ENCODE results near the gene MYD88.
"Not testable (repeated sequence)": the region's sequence is repeated elsewhere in the genome, so short reads cannot be mapped to it uniquely, and the experiment has no call there.

Gene MYD88

GRCh38 chr3:38129058-38129457 is 9.4 kb upstream of the MYD88 start:
- Histone ChIP-seq H3K27ac (ENCODE audit: low read length) (no peak overlapping the region), H3K27me3 (ENCODE audit: control insufficient read depth in 1 of 2, insufficient read depth in 2 of 2, low read length in 2 of 2) (no peaks in the 10 kb centered on the region), H3K9ac (ENCODE audit: low read length in 2 of 2) (no peak overlapping the region), H3K4me3 (ENCODE audit: low read length in 2 of 2) (no peak overlapping the region), H3K4me1 (ENCODE audit: control insufficient read depth, insufficient read depth, low read length) (no peaks in the 10 kb centered on the region), H3K36me3 (ENCODE audit: control insufficient read depth in 2 of 2, insufficient read depth in 2 of 2, low read length in 2 of 2) (peaks cover 84 to 85% of the 10 kb centered on the region in 2 donors), H3K9me3 (ENCODE audit: control insufficient read depth in 2 of 2, low read length in 2 of 2) (no peaks in the 10 kb centered on the region)

GRCh38 chr3:38130631-38131065 is 7.8 kb upstream of the MYD88 start:
- Histone ChIP-seq H3K4me3 (ENCODE audit: low read length in 2 of 2) (no peak overlapping the region), H3K36me3 (ENCODE audit: control insufficient read depth in 2 of 2, insufficient read depth in 2 of 2, low read length in 2 of 2) (peaks cover 71% of the 10 kb centered on the region in 2 donors), H3K9me3 (ENCODE audit: control insufficient read depth in 2 of 2, low read length in 2 of 2) (no peaks in the 10 kb centered on the region), H3K9ac (ENCODE audit: low read length in 2 of 2) (no peak overlapping the region), H3K4me1 (ENCODE audit: control insufficient read depth, insufficient read depth, low read length) (peaks cover 6% of the 10 kb centered on the region), H3K27ac (ENCODE audit: low read length) (no peak overlapping the region), H3K27me3 (ENCODE audit: control insufficient read depth in 1 of 2, insufficient read depth in 2 of 2, low read length in 2 of 2) (no peaks in the 10 kb centered on the region)

- no peaks in the 10 kb centered on the region for H3K9me3 ChIP-seq (ENCODE audit: control insufficient read depth in 2 of 2, low read length in 2 of 2)
- no peaks in the 10 kb centered on the region for H3K27me3 ChIP-seq (ENCODE audit: control insufficient read depth in 1 of 2, insufficient read depth in 2 of 2, low read length in 2 of 2)
- H3K9ac ChIP-seq (ENCODE audit: low read length in 2 of 2) = peak overlapping the region in 1 of 2 donors; percentile 2
- H3K4me3 ChIP-seq (ENCODE audit: low read length in 2 of 2) = no peak overlapping the region
- H3K36me3 ChIP-seq (ENCODE audit: control insufficient read depth in 2 of 2, insufficient read depth in 2 of 2, low read length in 2 of 2) = peaks cover 59 to 60% of the 10 kb centered on the region in 2 donors
- peaks cover 13% of the 10 kb centered on the region for H3K4me1 ChIP-seq (ENCODE audit: control insufficient read depth, insufficient read depth, low read length)
- H3K27ac ChIP-seq (ENCODE audit: low read length) = no peak overlapping the region
Observed at GRCh38 chr3:38131621-38132369, 6.7 kb upstream of the MYD88 start.

- H3K9ac ChIP-seq (ENCODE audit: low read length in 2 of 2) = no peak overlapping the region
Observed at GRCh38 chr3:38133209-38133556, 5.3 kb upstream of the MYD88 start.

GRCh38 chr3:38133557-38134405 is 4.7 kb upstream of the MYD88 start:
- Histone ChIP-seq H3K36me3 (ENCODE audit: control insufficient read depth in 2 of 2, insufficient read depth in 2 of 2, low read length in 2 of 2) (peaks cover 43 to 44% of the 10 kb centered on the region in 2 donors), H3K4me1 (ENCODE audit: control insufficient read depth, insufficient read depth, low read length) (peaks cover 24% of the 10 kb centered on the region), H3K9ac (ENCODE audit: low read length in 2 of 2) (no peak overlapping the region), H3K4me3 (ENCODE audit: low read length in 2 of 2) (no peak overlapping the region), H3K27ac (ENCODE audit: low read length) (no peak overlapping the region), H3K9me3 (ENCODE audit: control insufficient read depth in 2 of 2, low read length in 2 of 2) (no peaks in the 10 kb centered on the region), H3K27me3 (ENCODE audit: control insufficient read depth in 1 of 2, insufficient read depth in 2 of 2, low read length in 2 of 2) (no peaks in the 10 kb centered on the region)

More at GRCh38 chr3:38133209-38133556, 5.3 kb upstream of the MYD88 start:
- Histone ChIP-seq H3K4me1 (ENCODE audit: control insufficient read depth, insufficient read depth, low read length) (peaks cover 22% of the 10 kb centered on the region), H3K4me3 (ENCODE audit: low read length in 2 of 2) (no peak overlapping the region), H3K9me3 (ENCODE audit: control insufficient read depth in 2 of 2, low read length in 2 of 2) (no peaks in the 10 kb centered on the region), H3K27me3 (ENCODE audit: control insufficient read depth in 1 of 2, insufficient read depth in 2 of 2, low read length in 2 of 2) (no peaks in the 10 kb centered on the region), H3K27ac (ENCODE audit: low read length) (no peak overlapping the region), H3K36me3 (ENCODE audit: control insufficient read depth in 2 of 2, insufficient read depth in 2 of 2, low read length in 2 of 2) (peaks cover 46% of the 10 kb centered on the region in 2 donors)

GRCh38 chr3:38134517-38135143 is 3.8 kb upstream of the MYD88 start:
- not testable (repeated sequence) for H3K27ac ChIP-seq (ENCODE audit: low read length); H3K9ac ChIP-seq (ENCODE audit: low read length in 2 of 2); H3K4me3 ChIP-seq (ENCODE audit: low read length in 2 of 2); H3K9me3 ChIP-seq (ENCODE audit: control insufficient read depth in 2 of 2, low read length in 2 of 2); H3K27me3 ChIP-seq (ENCODE audit: control insufficient read depth in 1 of 2, insufficient read depth in 2 of 2, low read length in 2 of 2)
- H3K36me3 ChIP-seq (ENCODE audit: control insufficient read depth in 2 of 2, insufficient read depth in 2 of 2, low read length in 2 of 2) = peaks cover 35 to 36% of the 10 kb centered on the region in 2 donors
- peaks cover 31% of the 10 kb centered on the region for H3K4me1 ChIP-seq (ENCODE audit: control insufficient read depth, insufficient read depth, low read length)

- H3K27ac ChIP-seq (ENCODE audit: low read length); H3K9me3 ChIP-seq (ENCODE audit: control insufficient read depth in 2 of 2, low read length in 2 of 2); H3K27me3 ChIP-seq (ENCODE audit: control insufficient read depth in 1 of 2, insufficient read depth in 2 of 2, low read length in 2 of 2): not testable (repeated sequence)
- Histone ChIP-seq H3K4me1 (ENCODE audit: control insufficient read depth, insufficient read depth, low read length) (peaks cover 39% of the 10 kb centered on the region), H3K36me3 (ENCODE audit: control insufficient read depth in 2 of 2, insufficient read depth in 2 of 2, low read length in 2 of 2) (peaks cover 28 to 32% of the 10 kb centered on the region in 2 donors), H3K9ac (ENCODE audit: low read length in 2 of 2) (peak overlapping the region; percentile 80 to 84), H3K4me3 (ENCODE audit: low read length in 2 of 2) (peak overlapping the region; percentile 80 to 96)
Observed at GRCh38 chr3:38135621-38136277, 2.7 kb upstream of the MYD88 start.

- Histone ChIP-seq H3K27me3 (ENCODE audit: control insufficient read depth in 1 of 2, insufficient read depth in 2 of 2, low read length in 2 of 2) (no peaks in the 10 kb centered on the region), H3K27ac (ENCODE audit: low read length) (peak overlapping the region; percentile 94), H3K4me1 (ENCODE audit: control insufficient read depth, insufficient read depth, low read length) (peaks cover 39% of the 10 kb centered on the region), H3K9ac (ENCODE audit: low read length in 2 of 2) (peak overlapping the region; percentile 80 to 84), H3K9me3 (ENCODE audit: control insufficient read depth in 2 of 2, low read length in 2 of 2) (no peaks in the 10 kb centered on the region), H3K36me3 (ENCODE audit: control insufficient read depth in 2 of 2, insufficient read depth in 2 of 2, low read length in 2 of 2) (peaks cover 26 to 33% of the 10 kb centered on the region in 2 donors), H3K4me3 (ENCODE audit: low read length in 2 of 2) (peak overlapping the region; percentile 80 to 96)
Observed at GRCh38 chr3:38136393-38136776, 2.1 kb upstream of the MYD88 start.

- Histone ChIP-seq H3K4me1 (ENCODE audit: control insufficient read depth, insufficient read depth, low read length) (peaks cover 39% of the 10 kb centered on the region), H3K4me3 (ENCODE audit: low read length in 2 of 2) (peak within 1 kb of the TSS; percentile 80 to 96), H3K36me3 (ENCODE audit: control insufficient read depth in 2 of 2, insufficient read depth in 2 of 2, low read length in 2 of 2) (peaks cover 24 to 33% of the 10 kb centered on the region in 2 donors), H3K27ac (ENCODE audit: low read length) (peak within 1 kb of the TSS; percentile 94), H3K9ac (ENCODE audit: low read length in 2 of 2) (peak within 1 kb of the TSS; percentile 80 to 86), H3K9me3 (ENCODE audit: control insufficient read depth in 2 of 2, low read length in 2 of 2) (no peaks in the 10 kb centered on the region), H3K27me3 (ENCODE audit: control insufficient read depth in 1 of 2, insufficient read depth in 2 of 2, low read length in 2 of 2) (no peaks in the 10 kb centered on the region)
Observed at GRCh38 chr3:38136777-38137614, 1.5 kb upstream of the MYD88 start, which contains the start of gene ACAA1. Gene ACAA1 (minus strand): TSS chr3:38137127. CDS start chr3:38137035, 92 bp downstream.

Data from stomach smooth muscle (tissue), 2 donors.